HEK293 (cell line): ENCODE results near the gene PIK3R1.
A peak's percentile ranks its signal among the peaks of the same experiment; 100 is the strongest.

ENCODE experiments used
- CTCF ChIA-PET: fragments of 350-600 bp; formaldehyde crosslinking; extraction: SDS; loops from one replicate; lab custom pipeline; 2021; ENCODE audit warnings: antibody characterized with exemption; lab: Yijun Ruan, JAX
- POLR2A ChIA-PET: fragments of 300-600 bp; formaldehyde crosslinking; extraction: SDS; loops from one replicate; lab custom pipeline; 2020; ENCODE audit warnings: antibody characterized with exemption, inconsistent platforms; lab: Yijun Ruan, JAX
- H3K27ac ChIP-seq: fragments of 200-500 bp; sonication (Bioruptor generic); 2 replicates; pipeline ENCODE4 v1.5.1; 2014; ENCODE audit warnings: low read depth, low read length, control low read depth, inconsistent platforms; ENCODE audit errors: extremely low read depth
- H3K36me3 ChIP-seq, 2 experiments: fragments of 200-500 bp in 1 of 2; sonication (Bioruptor generic) in 1 of 2; 1 replicate in 1 of 2; 2 replicates in 1 of 2; pipeline ENCODE4 v1.5.1; 2014 to 2017; ENCODE audit warnings: inconsistent platforms in 2 of 2, low read length in 2 of 2; ENCODE audit not compliant: control insufficient read depth in 2 of 2, insufficient read depth in 1 of 2
- H3K4me1 ChIP-seq: fragments of 200-500 bp; sonication (Bioruptor generic); 2 replicates; pipeline ENCODE4 v1.5.1; 2014; ENCODE audit warnings: mild to moderate bottlenecking, low read length, inconsistent platforms; ENCODE audit not compliant: control insufficient read depth, insufficient read depth
- H3K4me3 ChIP-seq: 2 replicates; pipeline ENCODE4 v1.5.1; 2011; ENCODE audit warnings: low read depth, mild to moderate bottlenecking, control low read depth, low read length, moderate library complexity
- H3K9me3 ChIP-seq: fragments of 200-500 bp; sonication (Bioruptor generic); 2 replicates; pipeline ENCODE4 v1.5.1; 2014; ENCODE audit warnings: low read depth, low read length, inconsistent platforms; ENCODE audit not compliant: control insufficient read depth, insufficient read depth
- BCL11B ChIP-seq: fragments of 450-650 bp; formaldehyde crosslinking; IDR thresholded peaks from 2 replicates; pipeline ENCODE4 v1.5.1; 2016; ENCODE audit warnings: low read depth, missing biosample characterization, missing genetic modification characterization
- CTCF ChIP-seq: fragments of 450-650 bp; formaldehyde crosslinking; IDR thresholded peaks from 2 replicates; pipeline ENCODE4 v1.5.1; 2016; ENCODE audit warnings: missing biosample characterization, missing genetic modification characterization
- GLI2 ChIP-seq: fragments of 450-650 bp; formaldehyde crosslinking; IDR thresholded peaks from 2 replicates; pipeline ENCODE4; 2017; ENCODE audit warnings: missing biosample characterization, missing genetic modification characterization, low read depth, borderline replicate concordance
- IKZF3 ChIP-seq: fragments of 450-650 bp; IDR thresholded peaks from 2 replicates; pipeline ENCODE4 v1.5.0; 2018; ENCODE audit warnings: missing biosample characterization, mild to moderate bottlenecking, missing genetic modification characterization, moderate library complexity
- MEIS1 ChIP-seq: sonication (generic); formaldehyde crosslinking; IDR thresholded peaks from 2 replicates; pipeline ENCODE4 v1.8.1; 2022; ENCODE audit warnings: missing genetic modification reagents, mild to moderate bottlenecking, borderline replicate concordance
- MZF1 ChIP-seq: fragments of 450-650 bp; formaldehyde crosslinking; IDR thresholded peaks from 2 replicates; pipeline ENCODE4 v1.5.1; 2017; ENCODE audit warnings: missing biosample characterization, missing genetic modification characterization, borderline replicate concordance
- ZEB2 ChIP-seq: fragments of 450-650 bp; formaldehyde crosslinking; IDR thresholded peaks from 2 replicates; pipeline ENCODE4 v1.5.1; 2016; ENCODE audit warnings: missing biosample characterization, missing genetic modification characterization
- ZFP37 ChIP-seq: fragments of 450-650 bp; formaldehyde crosslinking; IDR thresholded peaks from 2 replicates; pipeline ENCODE4 v1.5.1; 2016; ENCODE audit warnings: missing biosample characterization, missing genetic modification characterization
- ZNF302 ChIP-seq: fragments of 450-650 bp; formaldehyde crosslinking; IDR thresholded peaks from 2 replicates; pipeline ENCODE4 v1.5.1; 2016; ENCODE audit warnings: missing biosample characterization, missing genetic modification characterization, low read depth
- ZNF366 ChIP-seq: fragments of 450-650 bp; formaldehyde crosslinking; conservative IDR thresholded peaks from 2 replicates; pipeline ENCODE4 v1.5.1; 2016; ENCODE audit warnings: missing biosample characterization, missing genetic modification characterization
- ZNF394 ChIP-seq: fragments of 450-650 bp; formaldehyde crosslinking; IDR thresholded peaks from 2 replicates; pipeline ENCODE4 v1.5.1; 2016; ENCODE audit warnings: missing biosample characterization, missing genetic modification characterization, mild to moderate bottlenecking, moderate library complexity, borderline replicate concordance
- ZNF514 ChIP-seq: fragments of 450-650 bp; formaldehyde crosslinking; IDR thresholded peaks from 2 replicates; pipeline ENCODE4 v1.5.1; 2016; ENCODE audit warnings: missing biosample characterization, missing genetic modification characterization
- ZNF529 ChIP-seq: fragments of 450-650 bp; formaldehyde crosslinking; IDR thresholded peaks from 2 replicates; pipeline ENCODE4 v1.5.1; 2017; ENCODE audit warnings: missing genetic modification characterization, missing biosample characterization; ENCODE audit not compliant: insufficient replicate concordance
- ZNF561 ChIP-seq: fragments of 450-650 bp; IDR thresholded peaks from 2 replicates; pipeline ENCODE4 v1.5.1; 2018; ENCODE audit warnings: missing biosample characterization, missing genetic modification characterization, borderline replicate concordance
- ZNF654 ChIP-seq: fragments of 450-650 bp; formaldehyde crosslinking; IDR thresholded peaks from 2 replicates; pipeline ENCODE4 v1.5.1; 2016; ENCODE audit warnings: low read depth, missing biosample characterization, missing genetic modification characterization
- ZNF660 ChIP-seq: fragments of 450-650 bp; IDR thresholded peaks from 2 replicates; pipeline ENCODE4 v1.5.1; 2018; ENCODE audit warnings: missing biosample characterization, mild to moderate bottlenecking, missing genetic modification characterization
- ZSCAN18 ChIP-seq: fragments of 450-650 bp; formaldehyde crosslinking; IDR thresholded peaks from 2 replicates; pipeline ENCODE4 v1.5.1; 2016; ENCODE audit warnings: missing biosample characterization, missing genetic modification characterization
- ZSCAN30 ChIP-seq: fragments of 450-650 bp; IDR thresholded peaks from 2 replicates; pipeline ENCODE4 v1.5.1; 2018; ENCODE audit warnings: missing biosample characterization, mild to moderate bottlenecking, missing genetic modification characterization, moderate library complexity

PIK3R1 gene

DNA sequence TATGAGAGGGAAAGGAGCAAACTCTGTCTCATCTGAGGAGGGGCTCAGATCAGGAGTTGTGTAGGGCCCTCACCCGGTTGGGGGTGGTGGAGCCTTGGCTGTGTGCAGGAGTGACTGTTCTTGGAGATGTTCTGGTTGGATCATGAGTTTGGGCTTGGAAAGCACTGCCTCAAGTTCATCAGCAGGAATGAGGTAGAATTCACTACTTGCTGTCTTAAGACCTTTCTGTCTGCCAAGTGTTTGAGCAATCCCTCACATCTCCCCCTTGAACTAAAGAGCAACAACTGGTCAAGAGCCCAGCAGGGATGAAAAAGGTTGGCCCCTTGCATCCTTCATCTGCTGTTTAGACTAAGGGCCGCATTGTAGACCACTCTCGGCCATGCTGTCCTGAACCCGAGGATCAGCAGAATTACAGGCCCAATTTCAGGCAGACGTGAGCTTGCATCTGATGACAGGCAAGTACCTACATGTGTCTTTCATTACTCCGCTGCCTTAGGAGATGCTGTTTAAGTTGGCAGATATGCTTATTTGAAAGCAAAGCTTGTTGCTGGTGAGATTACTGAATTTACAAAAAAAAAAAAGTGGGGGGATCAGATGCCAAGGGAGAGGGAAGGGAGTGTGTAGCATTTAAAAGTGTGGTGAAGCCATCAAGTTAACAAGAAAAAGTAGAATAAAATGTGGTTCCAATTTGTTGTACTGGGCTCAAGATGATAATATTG is 36.4 kb downstream of the PIK3R1 start (continued):
- TF ChIP-seq ZNF561 (tag by site-specific recombination), result no peak
- no peak for TF ChIP-seq ZNF529
- no peak for TF ChIP-seq ZEB2
- no peak for TF ChIP-seq BCL11B (tag by site-specific recombination)
- no peak for TF ChIP-seq MEIS1 (CRISPR knock-in tag)
- TF ChIP-seq ZNF514 (tag by site-specific recombination), result no peak

- H3K27ac ChIP-seq, result no peak overlapping the region
- no peak for TF ChIP-seq ZNF302
- TF ChIP-seq IKZF3 (tag by site-specific recombination), result 0 out of 2 replicates have a peak, but pooled peaks have one; percentile 46
- no peak; the same call in 1 of the 2 replicates for TF ChIP-seq GLI2 (tag by site-specific recombination)
- no peak for TF ChIP-seq ZSCAN18 (tag by site-specific recombination)
- TF ChIP-seq ZNF654, result peak; percentile 96
- peak; percentile 76; the same call in 1 of the 2 replicates for TF ChIP-seq ZNF660 (tag by site-specific recombination)
- peak; percentile 60; the same call in 1 of the 2 replicates for TF ChIP-seq ZSCAN30
- TF ChIP-seq MZF1, result 0 out of 2 replicates have a peak, but pooled peaks have one; percentile 79
- TF ChIP-seq ZNF394 (tag by site-specific recombination), result 0 out of 2 replicates have a peak, but pooled peaks have one; percentile 15
- 0 out of 2 replicates have a peak, but pooled peaks have one; percentile 23 for TF ChIP-seq ZNF366
- TF ChIP-seq CTCF (tag by site-specific recombination), result peak; percentile 87
- TF ChIP-seq ZFP37, result peak; percentile 22; the same call in 1 of the 2 replicates
- H3K4me3 ChIP-seq, result no peak overlapping the region
- CTCF ChIA-PET, result interaction anchor here (0.6 to 2.7 kb wide), 32 partner anchors 10 to 1248 kb away, joined by 3 to 36 read pairs (median 4); partner anchors contain the start of gene PIK3R1
- POLR2A ChIA-PET, result interaction anchor here (3.1 kb wide), 1 partner anchor 37 kb away, joined by 15 read pairs; the partner anchor contains the start of gene PIK3R1
- no peaks in the 10 kb centered on the region for H3K36me3 ChIP-seq
- H3K9me3 ChIP-seq, result no peaks in the 10 kb centered on the region
- peaks cover 13% of the 10 kb centered on the region for H3K4me1 ChIP-seq
Observed at GRCh38 chr5:68252673-68253623, 37.4 kb downstream of the PIK3R1 start.
